Keratinocyte (primary cell): ENCODE data around the gene HSD17B14.

Experiments
- CTCF ChIP-seq, 3 experiments: IDR thresholded peaks in 1 of 3; conservative IDR thresholded peaks in 1 of 3; optimal IDR thresholded peaks in 1 of 3; 2 replicates in 2 of 3; 3 replicates in 1 of 3; pipeline versions ENCODE3 to v1.5.1; 2011; ENCODE audit warnings: low read length in 3 of 3, mild to moderate bottlenecking in 3 of 3, moderate library complexity in 2 of 3, control low read depth in 1 of 3, inconsistent platforms in 1 of 3; ENCODE audit not compliant: insufficient read depth in 2 of 3; ENCODE audit errors: extremely low read depth in 1 of 3
- EZH2 ChIP-seq: IDR thresholded peaks from one replicate; pipeline ENCODE4 v1.6.1; 2012; ENCODE audit warnings: inconsistent platforms, mild to moderate bottlenecking, low read length, moderate library complexity

- TF ChIP-seq EZH2 (no peak), CTCF (optimal IDR thresholded peaks at IDR 0.05 in 1 of 3, IDR thresholded peaks at IDR 0.05 in 1 of 3, conservative IDR thresholded peaks at IDR 0.05 in 1 of 3; ENCODE audit: extremely low read depth in 1 of 3, insufficient read depth in 2 of 3, low read length in 3 of 3) (peak; percentile 78 to 98 (median 94))
Observed at GRCh38 chr19:48795055-48795684, 41.1 kb downstream of the HSD17B14 start.
